Measurements from ENCODE around the gene NPTN.
A peak's percentile ranks its signal among the peaks of the same experiment; 100 is the strongest.
"Not testable (repeated sequence)": the region's sequence is repeated elsewhere in the genome, so short reads cannot be mapped to it uniquely, and the experiment has no call there.

NPTN gene

DNA sequence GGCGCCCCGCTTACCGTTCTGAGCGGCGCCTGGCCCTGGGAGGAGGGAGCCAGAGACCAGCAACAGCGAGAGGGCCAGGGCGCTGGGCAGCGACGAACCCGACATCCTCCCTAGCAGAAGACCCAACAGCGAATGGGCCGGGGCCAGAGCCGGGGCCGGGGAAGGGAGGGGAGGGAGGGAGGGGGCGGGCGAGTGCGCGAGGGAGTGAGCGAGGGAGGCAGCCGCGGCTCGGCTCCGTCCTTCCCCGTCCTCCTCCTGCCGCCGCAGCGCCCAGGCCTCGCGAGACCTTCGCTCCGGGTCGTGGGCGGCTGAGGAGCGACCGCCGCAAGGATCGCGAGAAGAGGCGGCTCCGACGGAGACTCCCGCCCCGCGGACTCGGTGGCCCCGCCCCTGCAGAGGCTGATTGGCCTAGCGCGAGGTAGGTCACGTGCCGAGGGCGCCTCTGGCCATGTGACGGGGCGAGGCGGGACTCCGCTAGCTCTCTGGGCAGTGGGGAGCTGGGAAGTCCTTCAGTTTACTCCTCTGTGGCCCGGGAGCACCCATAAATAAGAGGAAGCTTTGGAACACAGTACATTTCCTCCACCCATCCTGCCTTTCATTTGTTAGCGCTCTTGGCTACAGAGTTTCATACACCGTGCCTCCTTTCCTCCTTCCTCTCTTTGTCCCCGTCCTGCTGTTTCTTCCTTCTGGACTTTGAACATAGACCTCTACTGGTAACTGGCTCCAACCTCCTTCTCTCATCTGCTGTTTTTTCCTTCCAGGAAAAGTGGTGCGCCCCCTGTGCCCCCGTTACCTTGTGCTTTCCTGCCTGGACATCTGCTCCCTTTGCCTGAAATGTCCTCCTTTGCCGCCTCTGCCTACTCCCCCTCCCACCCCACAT, at the start of gene NPTN:
Gene NPTN (minus strand): TSS at position 279 of the 880 bp plus-strand sequence. CDS start 174 bp downstream, at position 105.
- DNase-seq (ENCODE audit: low spot score), result peak; percentile 99

- no peak for DNase-seq (ENCODE audit: low spot score)
Measured at GRCh38 chr15:73682600-73683090, 49.5 kb upstream of the NPTN start.

DNA sequence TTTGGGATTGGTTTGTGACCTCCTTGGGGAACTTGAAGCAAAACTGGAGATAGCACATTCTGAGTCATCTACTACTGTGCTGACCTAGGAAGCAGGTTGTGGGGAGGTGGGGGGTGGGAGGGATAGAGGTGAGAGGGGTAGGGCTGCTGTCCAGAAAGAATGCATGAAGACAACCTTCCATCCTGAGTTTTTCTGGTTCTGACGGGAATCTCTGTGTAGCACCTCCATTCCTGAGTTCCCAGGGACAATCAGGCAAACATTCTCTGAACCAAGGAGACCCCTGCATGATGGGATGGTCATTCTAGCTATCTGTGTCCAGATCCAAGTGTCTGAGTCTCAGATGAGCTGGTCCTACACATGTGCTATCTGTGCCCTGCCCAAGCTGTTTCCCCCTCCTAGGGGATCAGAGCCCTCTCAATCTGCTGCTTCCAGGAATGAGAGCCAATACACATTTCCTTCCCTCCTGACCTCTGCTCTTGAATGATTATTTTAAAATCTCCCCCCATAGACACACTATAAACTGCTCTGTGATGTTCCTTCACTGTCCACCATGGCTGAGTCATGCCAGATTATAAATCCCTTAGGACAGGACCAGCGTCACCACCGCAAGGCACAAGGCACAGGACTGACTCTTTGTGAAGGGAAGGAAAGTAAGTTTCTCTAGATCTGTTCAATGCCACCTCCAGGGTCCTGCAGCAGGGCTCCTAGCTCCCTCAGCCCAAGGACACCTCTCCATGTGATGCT, 48.8 kb upstream of the NPTN start:
- no peak for DNase-seq (ENCODE audit: low spot score)

DNA sequence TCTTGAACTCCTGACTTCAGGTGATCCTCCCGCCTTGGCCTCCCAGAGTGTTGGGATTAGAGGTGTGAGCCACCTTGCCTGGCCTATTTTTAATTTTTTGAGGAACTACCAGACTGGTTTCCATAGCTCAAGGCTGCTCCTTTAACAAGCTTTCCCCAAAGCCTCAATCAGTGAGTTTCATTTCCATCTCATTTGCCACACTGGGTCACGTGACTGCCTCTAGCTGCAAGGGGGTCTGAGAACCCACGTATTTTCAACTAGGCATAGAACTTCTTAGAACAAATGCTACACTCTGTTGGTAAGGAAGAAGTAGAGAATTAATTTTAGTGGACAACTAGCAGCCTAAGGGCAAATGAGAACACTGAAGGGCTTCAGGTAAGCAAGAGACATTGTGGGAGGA, 47.9 kb upstream of the NPTN start:
- DNase-seq (ENCODE audit: low spot score), result no peak

- DNase-seq (ENCODE audit: low spot score), result no peak
Measured at GRCh38 chr15:73680549-73680948, 47.4 kb upstream of the NPTN start.

DNA sequence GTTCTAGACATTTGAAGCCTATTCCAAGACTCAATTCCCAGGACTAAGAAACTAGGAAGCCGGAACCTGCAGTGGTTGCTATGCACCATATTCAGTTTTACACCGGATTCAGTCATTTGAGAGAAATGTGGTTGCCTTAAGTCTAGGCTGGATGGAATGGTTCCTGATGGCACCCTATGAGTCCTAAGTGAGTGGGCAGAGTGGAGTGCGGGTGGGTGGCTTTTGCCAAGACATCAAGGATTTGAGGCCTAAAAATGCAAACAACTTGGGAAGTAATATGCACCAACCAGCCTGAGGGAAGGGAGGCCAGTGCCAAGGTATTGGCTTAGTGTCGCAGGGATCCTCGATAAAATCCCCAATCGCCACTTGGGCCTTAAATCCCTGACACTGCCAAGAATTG, 46.8 kb upstream of the NPTN start:
- DNase-seq (ENCODE audit: low spot score), result no peak

- no peak for DNase-seq (ENCODE audit: low spot score)
Measured at GRCh38 chr15:73679180-73679579, 46.0 kb upstream of the NPTN start.

GRCh38 chr15:73678498-73678897, 45.3 kb upstream of the NPTN start:
- DNase-seq (ENCODE audit: low spot score), result no peak

GRCh38 chr15:73677733-73678132, 44.5 kb upstream of the NPTN start:
- no peak for DNase-seq (ENCODE audit: low spot score)

DNA sequence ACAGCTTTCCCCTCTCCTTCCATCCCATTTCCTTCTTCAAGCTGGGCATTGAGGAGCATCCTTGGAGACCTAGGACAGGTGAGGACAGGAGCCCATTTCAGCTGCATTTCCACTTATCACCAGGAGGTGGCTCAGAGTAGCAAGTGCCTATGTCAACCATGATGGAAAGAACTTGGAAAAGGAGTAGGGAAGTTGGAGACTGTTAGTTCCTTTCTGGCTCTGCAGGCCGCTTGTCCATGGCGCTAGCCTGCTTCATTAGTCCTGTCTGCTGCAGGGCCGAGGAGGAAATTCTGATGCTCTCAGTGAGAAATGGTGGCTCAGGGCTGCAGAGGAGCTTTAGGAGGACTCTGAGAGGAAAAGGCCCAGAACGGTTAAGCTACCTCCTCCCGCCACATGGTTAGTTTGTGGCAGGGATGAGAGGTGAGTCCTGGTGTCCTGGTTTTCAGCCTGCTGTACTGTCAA, 44.0 kb upstream of the NPTN start:
- no peak for DNase-seq (ENCODE audit: low spot score)

DNA sequence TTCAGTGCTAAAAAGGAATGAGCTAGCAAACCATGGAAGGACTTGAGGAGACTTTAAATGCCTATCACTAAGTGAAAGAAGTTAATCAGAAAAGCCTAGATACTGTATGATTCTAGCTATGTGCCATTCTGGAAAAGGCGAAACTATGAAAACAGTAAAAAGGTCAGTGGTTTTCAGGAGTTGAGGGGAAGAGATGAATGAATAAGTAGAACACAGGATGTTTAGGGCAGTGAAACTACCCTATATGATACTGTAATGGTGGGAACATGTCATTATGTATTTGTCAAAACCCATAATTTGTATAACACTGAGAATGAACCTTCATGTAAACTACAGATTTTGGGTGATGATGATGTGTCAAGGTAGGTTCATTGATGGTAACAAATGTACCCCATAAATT, 41.4 kb upstream of the NPTN start:
- DNase-seq (ENCODE audit: low spot score), result no peak

- no peak for DNase-seq (ENCODE audit: low spot score)
Measured at GRCh38 chr15:73660455-73660854, 27.3 kb upstream of the NPTN start.

- DNase-seq (ENCODE audit: low spot score), result no peak
Measured at GRCh38 chr15:73658645-73659044, 25.5 kb upstream of the NPTN start.

GRCh38 chr15:73655724-73656123, 22.5 kb upstream of the NPTN start:
- DNase-seq (ENCODE audit: low spot score), result no peak

- DNase-seq (ENCODE audit: low spot score), result no peak
Measured at GRCh38 chr15:73654659-73655058, 21.5 kb upstream of the NPTN start.

- no peak for DNase-seq (ENCODE audit: low spot score)
Measured at GRCh38 chr15:73650416-73651126, 17.4 kb upstream of the NPTN start.

GRCh38 chr15:73648014-73648295, 14.8 kb upstream of the NPTN start:
- DNase-seq (ENCODE audit: low spot score), result no peak

GRCh38 chr15:73647259-73648013, 14.2 kb upstream of the NPTN start:
- DNase-seq (ENCODE audit: low spot score), result no peak

- not testable (repeated sequence) for DNase-seq (ENCODE audit: low spot score)
Measured at GRCh38 chr15:73639464-73639863, 6.3 kb upstream of the NPTN start.

DNA sequence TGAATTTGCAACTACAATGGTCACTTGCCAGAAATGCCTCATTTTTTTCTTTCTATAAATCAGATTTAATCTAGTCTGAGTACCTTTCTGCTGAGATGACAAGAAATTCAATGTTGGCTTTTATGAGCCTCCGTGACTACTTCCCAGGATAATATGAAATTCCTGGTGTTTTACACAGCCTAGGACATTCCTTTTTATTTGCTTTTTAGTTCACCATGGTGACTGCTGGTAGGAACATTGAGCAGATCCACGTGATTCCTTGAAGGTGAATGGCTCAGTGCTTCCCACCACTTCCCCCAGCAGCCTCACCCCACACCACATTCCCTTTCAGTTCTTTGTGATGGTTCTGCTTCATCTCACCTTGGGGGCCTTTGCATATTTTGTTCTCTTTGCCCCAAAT, 4.3 kb upstream of the NPTN start:
- no peak for DNase-seq (ENCODE audit: low spot score)

DNA sequence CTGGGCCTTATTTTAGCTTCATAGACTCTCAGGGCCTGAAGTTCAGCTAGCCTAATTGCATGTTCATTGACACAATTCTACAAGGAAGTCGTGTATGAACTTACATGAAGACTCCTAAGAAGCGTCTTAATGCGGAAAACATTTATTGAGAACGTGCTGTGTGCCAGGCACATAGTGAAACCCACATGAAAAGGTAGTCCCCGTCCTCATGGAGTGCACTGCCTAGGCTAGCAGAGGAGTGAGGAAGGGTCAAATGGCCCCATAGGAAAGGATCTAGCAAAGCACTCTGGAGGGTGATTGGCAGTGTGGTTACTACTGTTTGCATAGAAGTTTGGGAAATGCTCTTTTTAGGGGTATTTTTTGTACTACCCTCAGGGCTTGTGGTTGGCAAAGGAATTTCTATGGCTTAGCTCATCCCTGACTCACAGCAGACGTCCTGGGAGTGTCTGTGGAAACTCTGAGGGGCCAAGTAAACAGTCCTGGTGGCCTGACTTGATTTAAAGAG, 854 bp upstream of the NPTN start:
- no peak for DNase-seq (ENCODE audit: low spot score)

DNA sequence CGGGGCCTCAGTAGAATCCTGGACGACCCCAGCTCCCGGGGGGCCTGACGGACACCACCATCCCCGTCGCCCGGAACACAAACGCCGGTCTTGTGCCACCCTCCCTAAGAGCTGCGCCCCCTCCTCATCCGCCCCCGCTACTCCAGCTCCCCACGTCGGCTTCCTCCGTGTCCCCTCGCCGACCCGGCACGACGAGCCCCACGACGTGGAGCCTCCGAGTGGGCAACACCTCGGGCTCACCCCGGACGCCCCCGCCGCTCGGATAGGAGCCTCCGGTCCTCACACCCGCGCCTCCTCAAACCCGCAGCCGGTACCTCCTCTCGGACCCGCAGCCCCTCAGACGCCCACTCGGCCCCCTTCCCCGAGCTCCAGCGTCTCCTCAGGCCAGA, 525 bp downstream of the NPTN start:
- DNase-seq (ENCODE audit: low spot score), result no peak
